Ovary (tissue), 9 donors: ENCODE results near the gene ATP6V0A4. TPM values are rescaled to one million over a fixed set of nuclear protein-coding genes. Genes with fewer than 3 reads are reported as not detected.

ENCODE experiments used
- DNase-seq, 5 donors: peaks; one replicate each; pipeline ENCODE4 v3.0.0-alpha.2; 2019 to 2020
- H3K27ac ChIP-seq, 2 donors: fragments of 200-600 bp; one replicate each; pipeline versions ENCODE4 v1.5.1 to v1.8.0; 2019 to 2022
- H3K27me3 ChIP-seq: fragments of 200-600 bp; one replicate; pipeline ENCODE4 v1.8.0; 2022
- H3K36me3 ChIP-seq: fragments of 200-600 bp; sonication (generic); one replicate; pipeline ENCODE4 v1.5.1; 2019
- H3K4me1 ChIP-seq: one replicate; pipeline ENCODE4 v1.8.1; 2013; ENCODE audit warnings: mild to moderate bottlenecking, moderate library complexity; ENCODE audit not compliant: insufficient read depth
- H3K4me3 ChIP-seq: fragments of 200-600 bp; sonication (generic); one replicate; pipeline ENCODE4 v1.5.1; 2017
- H3K9me3 ChIP-seq, 2 donors: fragments of 200-600 bp in 1 of 2; sonication (generic) in 1 of 2; one replicate each; pipeline versions ENCODE4 v1.5.1 to v1.8.1; 2013 to 2019; ENCODE audit warnings: mild to moderate bottlenecking in 1 of 2, moderate library complexity in 1 of 2
- EP300 ChIP-seq: sonication (generic); formaldehyde crosslinking; IDR thresholded peaks from one replicate; pipeline ENCODE4 v1.6.1; 2017; ENCODE audit warnings: antibody characterized with exemption
- POLR2A ChIP-seq: fragments of 450-650 bp; IDR thresholded peaks from one replicate; pipeline ENCODE4 v1.6.1; 2017; ENCODE audit warnings: antibody characterized with exemption, mild to moderate bottlenecking, moderate library complexity
- whole genome bisulfite sequencing, 3 donors: extraction: QIAGEN DNeasy Blood & Tissue Kit in 1 of 3; methylation state at CpG; one replicate each; pipeline versions ENCODE4 v1.1.5 to v1.1.7; 2013 to 2017; 5-methylcytosine and 5-hydroxymethylcytosine counted together
- intact Hi-C, 4 donors: fragments of 100-400 bp; cut with DNase I; formaldehyde crosslinking; loops; one replicate each; pipeline versions ENCODE4 v1.11.0 to v1.15.1; 2022 to 2023
- polyA plus RNA-seq, 2 donors: library from polyadenylated mRNA; stranded (reverse); fragments of 200-250 nt in 1 of 2; fragments of 350-450 nt in 1 of 2; fragmentation: Illumina TruSeq in 1 of 2; extraction: RNeasy Lipid Tissue Mini Kit (QIAGEN cat#74804) in 1 of 2; gene quantifications; one replicate each; pipeline ENCODE4 v1.2.3, GENCODE V29; 2013 to 2014
- total RNA-seq, 7 donors: library from RNA; depleted of rRNA in 2 of 7; stranded (reverse); fragments of >200 nt in 2 of 7; fragmentation: NEBNext Ultra II Directional in 3 of 7; extraction: Animal tissue kit (Norgen Biotek cat#: 25700) in 3 of 7; gene quantifications; one replicate each; pipeline versions ENCODE4 v1.1.0 to v1.2.4, GENCODE V29; 2016 to 2023
- TF ChIP-seq, protein P1 (sequence below), 3 donors: fragments of 450-650 bp in 2 of 3; fragments of 200-600 bp in 1 of 3; IDR thresholded peaks; one replicate each; pipeline versions ENCODE4 v1.5.1 to v1.8.0; 2016 to 2022; ENCODE audit warnings: antibody characterized with exemption in 3 of 3, mild to moderate bottlenecking in 1 of 3
- donor health status: DM: no; HTN: no; CAD: no; lungs with moderate emphysema.
- donor health status: DM: no; HTN: no; CAD: no.
- donor health status: Bipolar disorder and iron deficiency.
- donor health status: DM: yes; HTN: yes; CAD: no.
- donor health status: DM: no; HTN: no; CAD: no.
- donor health status: DM: yes; HTN: yes; CAD: no.

ATP6V0A4 gene
- total and polyA plus RNA-seq, 9 donors, result 1.7 TPM; not detected in 8

DNA sequence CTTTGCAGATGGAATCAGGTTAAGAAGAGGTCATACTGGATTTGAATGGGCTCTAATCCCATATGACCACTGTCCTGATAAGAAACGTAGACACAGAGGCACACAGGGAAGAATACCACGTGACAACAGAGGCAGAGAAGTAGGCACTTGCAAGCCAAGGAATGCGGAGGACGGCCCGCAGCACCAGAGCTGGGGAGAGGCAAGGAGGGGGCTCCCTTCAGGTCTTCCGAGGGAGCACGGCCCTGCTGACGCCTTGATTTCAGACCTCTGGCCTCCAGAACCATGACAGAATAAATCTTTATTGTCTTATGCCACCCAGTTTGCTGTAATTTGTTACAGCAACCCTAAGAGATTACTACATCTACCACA is 44.9 kb downstream of the ATP6V0A4 start:
- DNase-seq, result no peak
- intact Hi-C loops, result no loop called here

DNA sequence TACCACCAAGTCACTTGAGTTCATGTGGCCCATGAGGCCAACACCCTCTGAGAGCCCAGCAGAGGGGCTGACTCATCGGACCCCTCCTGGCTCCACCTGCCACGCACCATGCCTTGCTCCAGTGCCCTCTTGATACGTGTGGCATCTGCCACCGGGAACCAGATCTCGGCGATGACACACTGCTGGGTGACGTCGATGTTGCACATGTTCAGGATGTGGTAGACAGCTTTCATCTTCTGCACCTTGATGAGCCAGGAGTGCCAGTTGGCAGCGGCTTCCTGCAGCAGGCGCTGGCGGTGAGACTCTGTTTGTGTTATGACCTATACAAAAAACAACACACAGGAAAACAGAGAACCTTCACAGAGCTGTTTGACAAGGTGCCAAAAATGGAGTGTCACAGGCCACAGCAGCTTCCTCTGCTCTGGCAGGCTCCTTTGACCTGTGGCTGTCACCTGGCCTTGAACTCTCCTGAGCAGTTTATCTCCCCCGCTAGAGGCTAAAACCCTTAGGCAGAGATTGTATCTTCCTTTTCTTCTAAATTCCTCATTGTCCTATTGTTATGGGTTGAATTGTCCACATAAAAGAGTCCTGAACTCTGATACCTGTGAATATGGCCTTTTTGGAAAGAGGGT is 45.4 kb downstream of the ATP6V0A4 start:
- TF ChIP-seq POLR2A, result no peak
- TF ChIP-seq EP300, result no peak
- TF ChIP-seq, protein P1, sequence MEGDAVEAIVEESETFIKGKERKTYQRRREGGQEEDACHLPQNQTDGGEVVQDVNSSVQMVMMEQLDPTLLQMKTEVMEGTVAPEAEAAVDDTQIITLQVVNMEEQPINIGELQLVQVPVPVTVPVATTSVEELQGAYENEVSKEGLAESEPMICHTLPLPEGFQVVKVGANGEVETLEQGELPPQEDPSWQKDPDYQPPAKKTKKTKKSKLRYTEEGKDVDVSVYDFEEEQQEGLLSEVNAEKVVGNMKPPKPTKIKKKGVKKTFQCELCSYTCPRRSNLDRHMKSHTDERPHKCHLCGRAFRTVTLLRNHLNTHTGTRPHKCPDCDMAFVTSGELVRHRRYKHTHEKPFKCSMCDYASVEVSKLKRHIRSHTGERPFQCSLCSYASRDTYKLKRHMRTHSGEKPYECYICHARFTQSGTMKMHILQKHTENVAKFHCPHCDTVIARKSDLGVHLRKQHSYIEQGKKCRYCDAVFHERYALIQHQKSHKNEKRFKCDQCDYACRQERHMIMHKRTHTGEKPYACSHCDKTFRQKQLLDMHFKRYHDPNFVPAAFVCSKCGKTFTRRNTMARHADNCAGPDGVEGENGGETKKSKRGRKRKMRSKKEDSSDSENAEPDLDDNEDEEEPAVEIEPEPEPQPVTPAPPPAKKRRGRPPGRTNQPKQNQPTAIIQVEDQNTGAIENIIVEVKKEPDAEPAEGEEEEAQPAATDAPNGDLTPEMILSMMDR (IDR thresholded peaks at IDR 0.05), result no peak
- H3K27ac ChIP-seq, result no peak overlapping the region
- no peak overlapping the region for H3K4me3 ChIP-seq
- intact Hi-C loops, result no loop called here
- no peaks in the 10 kb centered on the region for H3K4me1 ChIP-seq
- no peak for DNase-seq
- no peaks in the 10 kb centered on the region for H3K27me3 ChIP-seq
- WGBS, 3 donors, result 68 to 88% (median 77%) methylated on average over 12 of the region's 12 CpGs
- no peaks in the 10 kb centered on the region for H3K36me3 ChIP-seq
- no peaks in the 10 kb centered on the region for H3K9me3 ChIP-seq

More for the DNA sequence above, 44.9 kb downstream of the ATP6V0A4 start:
- no peaks in the 10 kb centered on the region for H3K27me3 ChIP-seq
- 37 to 50% (median 38%) methylated on average over 8 of the region's 8 CpGs for WGBS, 3 donors
- no peaks in the 10 kb centered on the region for H3K9me3 ChIP-seq
- H3K4me1 ChIP-seq, result no peaks in the 10 kb centered on the region
- TF ChIP-seq EP300, result no peak
- H3K27ac ChIP-seq, result no peak overlapping the region
- H3K4me3 ChIP-seq, result no peak overlapping the region
- H3K36me3 ChIP-seq, result no peaks in the 10 kb centered on the region

DNA sequence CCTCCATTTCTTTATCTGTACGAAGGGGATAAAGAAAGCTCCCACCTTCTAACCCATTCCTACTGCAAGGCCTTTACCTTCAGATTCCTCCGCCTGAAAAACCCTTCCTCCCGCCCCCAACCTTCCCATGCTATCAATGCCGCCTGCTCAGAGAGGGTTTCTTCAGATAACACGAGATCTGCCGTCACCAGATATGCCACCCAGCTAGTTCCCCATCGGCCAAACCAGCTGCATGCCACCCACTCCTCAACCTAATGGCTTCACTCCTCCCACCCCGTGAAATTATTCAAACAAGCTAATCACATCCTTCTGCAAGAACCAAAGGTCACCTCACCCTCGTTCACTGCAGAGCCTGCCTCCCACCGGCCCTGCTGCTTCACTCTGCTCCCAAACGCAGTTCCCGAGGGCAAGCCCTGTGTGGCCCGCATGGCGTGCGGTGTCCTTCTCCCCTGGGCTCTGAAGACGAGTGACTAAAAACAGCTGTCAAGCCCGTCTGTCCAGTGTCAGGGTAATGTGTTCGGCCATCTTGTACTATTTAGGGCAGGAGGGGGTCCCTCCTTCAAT is 47.0 kb downstream of the ATP6V0A4 start:
- Histone ChIP-seq H3K36me3 (no peaks in the 10 kb centered on the region), H3K4me3 (no peak overlapping the region), H3K27me3 (no peaks in the 10 kb centered on the region), H3K4me1 (no peaks in the 10 kb centered on the region), H3K9me3 (no peaks in the 10 kb centered on the region), H3K27ac (no peak overlapping the region)
- TF ChIP-seq POLR2A, result no peak
- no peak for TF ChIP-seq EP300
- TF ChIP-seq, protein P1 (IDR thresholded peaks at IDR 0.05), result no peak
- DNase-seq, result no peak
- intact Hi-C loops, result no loop called here
- 73 to 78% (median 74%) methylated on average over 18 of the region's 18 CpGs for WGBS, 3 donors

DNA sequence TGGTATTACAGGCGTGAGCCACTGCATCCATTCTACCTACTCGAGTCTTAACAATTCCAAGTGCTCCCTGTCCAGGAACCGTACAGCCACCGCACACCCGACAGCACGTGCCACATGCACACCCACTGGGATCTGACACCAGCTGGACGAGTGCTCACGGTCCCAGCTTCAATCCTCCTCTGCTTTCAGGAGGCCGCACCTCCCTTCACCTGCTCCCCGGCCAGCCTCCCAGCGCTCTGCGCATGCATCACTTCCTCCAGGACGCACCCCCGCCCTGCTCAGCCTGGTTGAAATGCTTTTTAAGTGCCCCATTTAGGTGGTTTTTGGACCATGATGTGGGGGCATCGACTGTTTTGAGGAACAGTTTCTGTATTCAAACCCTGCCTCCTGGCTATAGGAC is 47.5 kb downstream of the ATP6V0A4 start:
- Histone ChIP-seq H3K4me1 (no peaks in the 10 kb centered on the region), H3K9me3 (no peaks in the 10 kb centered on the region), H3K27ac (no peak overlapping the region), H3K36me3 (no peaks in the 10 kb centered on the region), H3K27me3 (no peaks in the 10 kb centered on the region), H3K4me3 (no peak overlapping the region)
- TF ChIP-seq EP300 (no peak), POLR2A (no peak)
- TF ChIP-seq, protein P1 (IDR thresholded peaks at IDR 0.05), result no peak
- no peak for DNase-seq
- 95 to 97% (median 95%) methylated on average over 15 of the region's 15 CpGs for WGBS, 3 donors
- intact Hi-C loops, result no loop called here

GRCh38 chr7:138749960-138750359 is 48.0 kb downstream of the ATP6V0A4 start:
- H3K27ac ChIP-seq, result no peak overlapping the region
- TF ChIP-seq POLR2A (no peak), EP300 (no peak)
- TF ChIP-seq, protein P1 (IDR thresholded peaks at IDR 0.05), result no peak
- 63 to 78% (median 72%) methylated on average over 3 of the region's 3 CpGs for WGBS, 3 donors
- intact Hi-C loops, result loop anchor here in 1 of 4 donors (10.0 kb wide), 1 partner anchor 595 kb away; no protein-coding TSS in a partner anchor
- H3K4me3 ChIP-seq, result no peak overlapping the region
- no peaks in the 10 kb centered on the region for H3K9me3 ChIP-seq
- DNase-seq, result no peak
- no peaks in the 10 kb centered on the region for H3K36me3 ChIP-seq
- no peaks in the 10 kb centered on the region for H3K4me1 ChIP-seq
- no peaks in the 10 kb centered on the region for H3K27me3 ChIP-seq
